GM12878 (cell line): ENCODE results near the gene SEBOX. TPM values are rescaled to one million over a fixed set of nuclear protein-coding genes. Genes with fewer than 3 reads are reported as not detected.

ENCODE experiments used
- ATAC-seq: fragments of 200-7000 bp; cut with Tn5 transposase; 3 replicates; pipeline ENCODE4 v1.9.1; 2020; ENCODE audit warnings: mild to moderate bottlenecking, moderate library complexity
- BruUV-seq: library from RNA; stranded (reverse); fragments of 400-500 nt; replicated peaks from 2 replicates; lab custom pipeline; 2021; lab: Mats Ljungman, UMichigan
- CTCF ChIA-PET: fragments of 300-600 bp; sonication (Branson Sonifier 250); formaldehyde crosslinking; extraction: SDS; loops from one replicate; lab custom pipeline; 2021; ENCODE audit warnings: inconsistent platforms; lab: Yijun Ruan, JAX
- POLR2A ChIA-PET: fragments of 350-600 bp; formaldehyde crosslinking; extraction: SDS; loops from one replicate; lab custom pipeline; 2021; ENCODE audit warnings: inconsistent platforms; lab: Charles Lee
- RAD21 ChIA-PET: fragments of 300-600 bp; sonication (Branson Sonifier 250); formaldehyde crosslinking; loops from one replicate; lab custom pipeline; 2023; ENCODE audit warnings: antibody characterized with exemption; ENCODE audit not compliant: unreplicated experiment; lab: Charles Lee
- SMC1A ChIA-PET: fragments of 300-600 bp; sonication (Branson Sonifier 250); formaldehyde crosslinking; loops from one replicate; lab custom pipeline; 2023; ENCODE audit not compliant: unreplicated experiment, uncharacterized antibody; lab: Charles Lee
- DNase-seq: peaks from one replicate; pipeline ENCODE4 v3.0.0-alpha.2; 2011; ENCODE audit warnings: low read depth, low spot score
- FAIRE-seq: peaks from 3 replicates; lab custom pipeline; 2011; peaks lifted over from hg19 to GRCh38; lab: Jason Lieb, UNC
- H2AFZ ChIP-seq: 2 replicates; pipeline ENCODE4 v1.6.0; 2011; ENCODE audit warnings: low read depth, low read length, control low read depth; ENCODE audit not compliant: control insufficient read depth
- H3K27ac ChIP-seq: 2 replicates; pipeline ENCODE4 v1.5.1; 2011; ENCODE audit warnings: control low read depth; ENCODE audit not compliant: control insufficient read depth, insufficient read depth
- H3K27me3 ChIP-seq, 2 experiments: replicated peaks in 1 of 2; 2 replicates each; pipeline versions ENCODE4 v1.6.0 to v1.6.1; 2011; ENCODE audit warnings: low read length in 1 of 2; ENCODE audit not compliant: control insufficient read depth in 2 of 2, insufficient read depth in 2 of 2
- H3K36me3 ChIP-seq, 2 experiments: 2 replicates each; pipeline ENCODE4 v1.5.1; 2011; ENCODE audit warnings: low read length in 1 of 2; ENCODE audit not compliant: control insufficient read depth in 2 of 2, insufficient read depth in 2 of 2
- H3K4me1 ChIP-seq: 2 replicates; pipeline ENCODE4 v1.6.1; 2011; ENCODE audit warnings: mild to moderate bottlenecking, low read length, moderate library complexity, mixed read lengths; ENCODE audit not compliant: control insufficient read depth, insufficient read depth
- H3K4me2 ChIP-seq: 2 replicates; pipeline ENCODE4 v1.6.0; 2011; ENCODE audit warnings: control low read depth; ENCODE audit not compliant: control insufficient read depth, insufficient read depth
- H3K4me3 ChIP-seq: fragments of 200-600 bp; sonication (generic); 2 replicates; pipeline ENCODE4 v1.5.1; 2016
- H3K79me2 ChIP-seq: 2 replicates; pipeline ENCODE4 v1.6.0; 2011; ENCODE audit warnings: low read length; ENCODE audit not compliant: control insufficient read depth, insufficient read depth
- H3K9ac ChIP-seq: 2 replicates; pipeline ENCODE4 v1.8.0; 2011; ENCODE audit warnings: low read length, control low read depth, mixed read lengths; ENCODE audit not compliant: control insufficient read depth, insufficient read depth
- H3K9me3 ChIP-seq: replicated peaks from 3 replicates; pipeline ENCODE4 v1.5.1; 2011; ENCODE audit warnings: mild to moderate bottlenecking, low read length; ENCODE audit not compliant: control insufficient read depth, insufficient read depth
- H4K20me1 ChIP-seq: 2 replicates; pipeline ENCODE4 v1.6.0; 2011; ENCODE audit not compliant: control insufficient read depth, insufficient read depth
- ATF7 ChIP-seq: fragments of 450-650 bp; IDR thresholded peaks from 2 replicates; pipeline ENCODE4 v1.6.1; 2016; ENCODE audit warnings: low read depth, mild to moderate bottlenecking
- CHD1 ChIP-seq: IDR thresholded peaks from 2 replicates; pipeline ENCODE4 v1.6.1; 2012; ENCODE audit warnings: low read depth, low read length, improper control_type of control experiment
- CREB1 ChIP-seq: IDR thresholded peaks from 2 replicates; pipeline ENCODE4 v1.6.1; 2012; ENCODE audit warnings: low read depth, mild to moderate bottlenecking, inconsistent platforms
- CREM ChIP-seq: IDR thresholded peaks from 2 replicates; pipeline ENCODE4 v1.6.1; 2014; ENCODE audit warnings: antibody characterized with exemption, low read depth
- EGR1 ChIP-seq, 2 experiments: IDR thresholded peaks; 1 replicate in 1 of 2; 2 replicates in 1 of 2; pipeline ENCODE4 v1.6.1; 2011 to 2012; ENCODE audit warnings: low read depth in 2 of 2, low read length in 2 of 2, borderline replicate concordance in 1 of 2, mild to moderate bottlenecking in 1 of 2, moderate library complexity in 1 of 2
- HCFC1 ChIP-seq: fragments of 150-350 bp; IDR thresholded peaks from 2 replicates; pipeline ENCODE4 v1.6.1; 2014; ENCODE audit warnings: low read length
- IKZF2 ChIP-seq, 2 experiments: fragments of 450-650 bp; IDR thresholded peaks; 2 replicates each; pipeline ENCODE4 v1.6.1; 2017; ENCODE audit warnings: mild to moderate bottlenecking in 2 of 2, moderate library complexity in 2 of 2
- IRF4 ChIP-seq: IDR thresholded peaks from 2 replicates; pipeline ENCODE4 v1.6.1; 2011; ENCODE audit warnings: low read depth, low read length
- MLLT1 ChIP-seq: fragments of 450-650 bp; IDR thresholded peaks from 2 replicates; pipeline ENCODE4 v1.6.1; 2016; ENCODE audit warnings: mild to moderate bottlenecking
- NFYB ChIP-seq: IDR thresholded peaks from 2 replicates; pipeline ENCODE4 v1.6.1; 2011; ENCODE audit warnings: low read depth, mild to moderate bottlenecking, low read length, improper control_type of control experiment, moderate library complexity; ENCODE audit not compliant: insufficient read depth
- NR2C2 ChIP-seq: IDR thresholded peaks from 2 replicates; pipeline ENCODE4 v1.6.1; 2011; ENCODE audit warnings: borderline replicate concordance, low read depth; ENCODE audit not compliant: control insufficient read depth, insufficient read length
- NRF1 ChIP-seq: conservative IDR thresholded peaks from 2 replicates; pipeline ENCODE4 v1.6.1; 2011; ENCODE audit warnings: mild to moderate bottlenecking, low read depth, low read length, improper control_type of control experiment
- POU2F2 ChIP-seq: IDR thresholded peaks from 3 replicates; pipeline ENCODE4 v1.6.1; 2011; ENCODE audit warnings: low read depth, mild to moderate bottlenecking, low read length, borderline replicate concordance
- RBBP5 ChIP-seq: fragments of 200-600 bp; sonication (generic); conservative IDR thresholded peaks from 2 replicates; pipeline ENCODE4 v1.6.1; 2016
- SIX5 ChIP-seq: IDR thresholded peaks from 2 replicates; pipeline ENCODE4 v1.6.1; 2011; ENCODE audit warnings: mild to moderate bottlenecking, low read depth, low read length, moderate library complexity; ENCODE audit not compliant: severe bottlenecking
- SMARCA5 ChIP-seq: fragments of 450-650 bp; IDR thresholded peaks from 2 replicates; pipeline ENCODE4 v1.6.1; 2017; ENCODE audit warnings: mild to moderate bottlenecking
- SRF ChIP-seq, 2 experiments: IDR thresholded peaks; 2 replicates each; pipeline ENCODE4 v1.6.1; 2011; ENCODE audit warnings: low read depth in 2 of 2, low read length in 2 of 2, mild to moderate bottlenecking in 1 of 2, moderate library complexity in 1 of 2
- TAF1 ChIP-seq: IDR thresholded peaks from 2 replicates; pipeline ENCODE4 v1.6.1; 2011; ENCODE audit warnings: mild to moderate bottlenecking, low read depth, low read length, borderline replicate concordance
- USF2 ChIP-seq: IDR thresholded peaks from 2 replicates; pipeline ENCODE4 v1.6.1; 2011; ENCODE audit warnings: low read depth, low read length, improper control_type of control experiment, borderline replicate concordance
- YBX1 ChIP-seq: fragments of 450-650 bp; IDR thresholded peaks from 2 replicates; pipeline ENCODE4 v1.6.1; 2016; ENCODE audit warnings: antibody characterized with exemption
- WGBS: methylation state at CpG from one replicate; pipeline ENCODE4 v1.1.6; 2016; ENCODE audit warnings: low lambda C conversion rate; ENCODE audit not compliant: insufficient replicate concordance, insufficient coverage; ENCODE audit errors: missing lambda C conversion rate; 5-methylcytosine and 5-hydroxymethylcytosine counted together
- in situ Hi-C: fragments of 300-500 bp; cut with MboI; formaldehyde crosslinking; loops from 9 replicates; pipeline ENCODE4 v1.14.3; 2018; ENCODE audit warnings: mixed read lengths
- intact Hi-C: fragments of 100-400 bp; cut with micrococcal nuclease; formaldehyde crosslinking; loops from one replicate; pipeline ENCODE4 v1.14.2; 2022; ENCODE audit not compliant: unreplicated experiment
- polyA plus RNA-seq, 11 experiments: library from polyadenylated mRNA; depleted of rRNA in 4 of 11; unstranded in 6 of 11; stranded (reverse) in 5 of 11; fragments of >200 nt; fragmentation: Nextera tagmentation in 4 of 11; fragmentation: Illumina TruSeq in 1 of 11; extraction: Ambion mirVana in 4 of 11; extraction: Trizol in 1 of 11; gene quantifications; 1 replicate in 1 of 11; 2 replicates in 10 of 11; pipeline versions ENCODE4 v1.2.1 to v1.2.3, GENCODE V29; 2011 to 2016; ENCODE audit warnings: inconsistent platforms in 2 of 11, missing spikeins in 2 of 11, low read depth in 1 of 11
- total RNA-seq, 4 experiments: library from RNA; depleted of rRNA in 3 of 4; stranded (reverse); fragments of >200 nt in 3 of 4; fragmentation: Illumina TruSeq in 1 of 4; extraction: Trizol in 1 of 4; gene quantifications; 2 replicates each; pipeline versions ENCODE4 v1.2.1 to v1.2.3, GENCODE V29; 2013 to 2021

The SEBOX gene
- total and polyA plus RNA-seq, 10 of the 15 experiments (the other 5 are each of a cell fraction or from before 2014, with no cell fraction given): not detected

- no peak for TF ChIP-seq RBBP5
- no peak for TF ChIP-seq NR2C2
- TF ChIP-seq TAF1: no peak
- TF ChIP-seq SIX5: no peak
- no peak for TF ChIP-seq EGR1 (IDR thresholded peaks at IDR 0.05; ENCODE audit: borderline replicate concordance in 1 of 2, low read depth in 2 of 2, low read length in 2 of 2)
- TF ChIP-seq CHD1: no peak
- no peak for TF ChIP-seq NRF1
- no peak for TF ChIP-seq IKZF2 (IDR thresholded peaks at IDR 0.05)
- no peak for TF ChIP-seq USF2
- TF ChIP-seq ATF7: no peak
- TF ChIP-seq CREM: no peak
- no peak for TF ChIP-seq NFYB
- no peak for TF ChIP-seq SRF (IDR thresholded peaks at IDR 0.05; ENCODE audit: low read depth in 2 of 2, low read length in 2 of 2)
- TF ChIP-seq HCFC1: no peak
- TF ChIP-seq CREB1: no peak
- TF ChIP-seq YBX1: no peak
- TF ChIP-seq SMARCA5: no peak
- TF ChIP-seq POU2F2: no peak
- no peak for TF ChIP-seq MLLT1
- no peak for TF ChIP-seq IRF4
- POLR2A ChIA-PET: interaction anchor here (1.2 to 2.7 kb wide), 4 partner anchors 10 to 45 kb away, joined by 3 to 13 read pairs (median 9); partner anchors contain the start of genes IFT20 and TNFAIP1
- H2AFZ ChIP-seq: peak overlapping the region; percentile 10
- H3K27me3 ChIP-seq: no peaks in the 10 kb centered on the region
- H3K4me2 ChIP-seq: peak overlapping the region; percentile 71
- 74% methylated on average over 8 of the region's 8 CpGs for WGBS
- in situ Hi-C loops: no loop called here
- H4K20me1 ChIP-seq: no peaks in the 10 kb centered on the region
- peak overlapping the region; percentile 73 for H3K27ac ChIP-seq
- SMC1A ChIA-PET: interaction anchor here (0.7 to 2.0 kb wide), 8 partner anchors 9 to 37 kb away, joined by 3 to 7 read pairs (median 4); partner anchors contain the start of genes IFT20, POLDIP2 and TNFAIP1
- H3K9ac ChIP-seq: peak overlapping the region; percentile 77
- H3K79me2 ChIP-seq: peaks cover 57% of the 10 kb centered on the region
- no TSS peak for BruUV-seq
- DNase-seq (no peak), FAIRE-seq (no peak), ATAC-seq (no peak)
- no peaks in the 10 kb centered on the region for H3K9me3 ChIP-seq
- intact Hi-C loops: loop anchor here (5.0 kb wide), 1 partner anchor 88 kb away; no protein-coding TSS in a partner anchor
- no peaks in the 10 kb centered on the region; the same call in 1 of the 2 replicates for H3K4me1 ChIP-seq
- CTCF ChIA-PET: interaction anchor here (0.6 to 4.0 kb wide), 9 partner anchors 8 to 515 kb away, joined by 3 to 29 read pairs (median 3); partner anchors contain the start of genes IFT20 and TNFAIP1
- H3K4me3 ChIP-seq: peak overlapping the region; percentile 94
- no peaks in the 10 kb centered on the region; a peak in 2 of 4 replicates for H3K36me3 ChIP-seq
- RAD21 ChIA-PET: interaction anchor here (4.0 kb wide), 1 partner anchor 15 kb away, joined by 19 read pairs; the partner anchor contains the start of genes IFT20 and TNFAIP1
Measured at GRCh38 chr17:28320215-28321061, 44.6 kb downstream of the SEBOX start.
